HS-27A (cell line): Measurements from ENCODE around the gene BICDL2.

Experiments
- DNase-seq: peaks from one replicate; pipeline ENCODE4 v3.0.0-alpha.2; 2012; ENCODE audit warnings: low read depth, missing footprints

The BICDL2 gene

DNA sequence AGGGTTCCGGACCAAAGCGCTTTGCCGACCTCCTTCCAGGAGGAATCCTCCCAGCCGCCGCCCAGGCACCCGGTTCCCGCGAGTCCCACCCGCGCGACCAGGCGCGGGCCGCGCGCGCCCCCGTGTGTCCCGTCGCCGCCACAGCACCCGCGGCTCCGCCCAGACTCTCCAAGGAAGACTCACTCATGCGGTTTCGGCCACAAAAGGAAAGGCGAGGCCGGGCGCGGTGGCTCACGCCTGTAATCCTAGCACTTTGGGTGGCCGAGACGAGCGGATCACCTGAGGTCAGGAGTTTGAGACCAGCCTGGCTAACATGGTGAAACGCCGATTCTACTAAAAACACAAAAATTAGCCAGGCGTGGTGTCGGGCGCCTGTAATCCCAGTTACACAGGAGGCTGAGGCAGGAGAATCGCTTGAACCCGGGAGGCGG is 53.0 kb downstream of the BICDL2 start:
- DNase-seq = peak; percentile 43

DNA sequence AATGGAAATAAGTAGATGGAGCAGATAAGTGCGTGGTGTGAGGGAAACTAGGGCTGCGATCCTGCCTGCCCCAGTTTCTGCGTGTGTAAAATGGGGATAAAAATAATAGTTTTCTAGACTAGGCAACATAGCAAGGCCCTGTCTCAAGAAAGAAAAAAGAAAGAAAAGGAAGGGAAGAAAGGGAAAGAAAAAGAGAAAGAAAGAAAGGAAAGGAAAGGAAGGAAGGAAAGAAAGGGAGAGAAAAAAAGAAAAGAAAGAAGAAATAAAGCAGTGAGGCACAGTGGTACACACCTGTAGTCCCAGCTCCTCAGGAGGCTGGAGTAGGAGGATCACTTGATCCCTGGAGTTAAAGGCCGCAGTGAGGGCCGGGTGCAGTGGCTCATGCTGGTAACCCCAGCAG is 54.3 kb downstream of the BICDL2 start:
- no peak for DNase-seq

DNA sequence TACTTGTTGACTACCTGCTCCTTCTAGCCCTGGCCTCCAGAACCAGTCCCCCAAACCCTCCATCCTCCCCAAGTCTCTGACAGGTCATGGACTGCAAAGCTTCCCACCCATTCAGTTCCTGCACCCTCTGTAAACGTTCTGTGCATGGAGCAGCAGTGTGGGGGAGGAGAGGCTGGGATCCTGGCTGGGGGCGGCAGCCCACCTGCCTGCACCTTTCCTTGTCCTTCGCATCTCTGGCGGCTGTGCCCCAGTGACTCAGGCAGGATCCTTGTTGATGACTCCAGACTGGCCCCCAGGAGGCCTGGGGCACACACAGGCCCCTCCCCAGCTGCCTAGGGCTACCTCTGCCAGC is 54.9 kb downstream of the BICDL2 start:
- no peak for DNase-seq

DNA sequence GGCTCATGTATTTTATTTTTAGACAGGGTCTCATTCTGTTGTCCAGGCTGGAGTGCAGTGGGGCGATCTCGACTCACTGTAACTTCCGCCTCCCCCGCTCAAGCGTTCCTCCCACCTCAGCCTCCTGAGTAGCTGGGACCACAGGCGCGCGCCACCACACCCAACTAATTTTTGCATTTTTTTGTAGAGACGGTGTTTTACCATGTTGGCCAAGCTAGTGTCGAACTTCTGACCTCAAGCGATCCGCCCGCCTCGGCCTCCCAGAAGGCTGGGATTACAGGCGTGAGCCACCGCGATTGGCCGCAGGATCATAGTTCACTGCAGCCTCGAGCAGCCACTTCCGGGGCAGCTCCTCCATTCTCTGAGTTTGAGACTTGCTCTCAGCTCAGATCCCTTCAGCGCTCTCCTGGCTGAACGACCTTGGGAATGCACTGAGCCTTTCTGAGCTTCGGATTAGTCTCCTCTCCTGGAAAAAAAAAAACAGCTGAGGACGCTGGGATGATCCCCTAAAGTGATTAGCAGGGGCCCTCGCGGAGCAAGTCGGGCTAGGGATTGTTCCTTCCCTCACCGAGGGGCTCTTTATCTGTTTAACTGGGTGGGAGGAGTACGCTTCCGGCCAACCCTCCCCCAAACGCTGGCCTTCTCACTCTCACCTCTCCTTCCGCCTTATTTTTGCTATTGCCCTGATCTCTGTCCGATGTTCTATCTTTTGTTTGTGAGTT is 55.4 kb downstream of the BICDL2 start:
- DNase-seq = no peak

DNA sequence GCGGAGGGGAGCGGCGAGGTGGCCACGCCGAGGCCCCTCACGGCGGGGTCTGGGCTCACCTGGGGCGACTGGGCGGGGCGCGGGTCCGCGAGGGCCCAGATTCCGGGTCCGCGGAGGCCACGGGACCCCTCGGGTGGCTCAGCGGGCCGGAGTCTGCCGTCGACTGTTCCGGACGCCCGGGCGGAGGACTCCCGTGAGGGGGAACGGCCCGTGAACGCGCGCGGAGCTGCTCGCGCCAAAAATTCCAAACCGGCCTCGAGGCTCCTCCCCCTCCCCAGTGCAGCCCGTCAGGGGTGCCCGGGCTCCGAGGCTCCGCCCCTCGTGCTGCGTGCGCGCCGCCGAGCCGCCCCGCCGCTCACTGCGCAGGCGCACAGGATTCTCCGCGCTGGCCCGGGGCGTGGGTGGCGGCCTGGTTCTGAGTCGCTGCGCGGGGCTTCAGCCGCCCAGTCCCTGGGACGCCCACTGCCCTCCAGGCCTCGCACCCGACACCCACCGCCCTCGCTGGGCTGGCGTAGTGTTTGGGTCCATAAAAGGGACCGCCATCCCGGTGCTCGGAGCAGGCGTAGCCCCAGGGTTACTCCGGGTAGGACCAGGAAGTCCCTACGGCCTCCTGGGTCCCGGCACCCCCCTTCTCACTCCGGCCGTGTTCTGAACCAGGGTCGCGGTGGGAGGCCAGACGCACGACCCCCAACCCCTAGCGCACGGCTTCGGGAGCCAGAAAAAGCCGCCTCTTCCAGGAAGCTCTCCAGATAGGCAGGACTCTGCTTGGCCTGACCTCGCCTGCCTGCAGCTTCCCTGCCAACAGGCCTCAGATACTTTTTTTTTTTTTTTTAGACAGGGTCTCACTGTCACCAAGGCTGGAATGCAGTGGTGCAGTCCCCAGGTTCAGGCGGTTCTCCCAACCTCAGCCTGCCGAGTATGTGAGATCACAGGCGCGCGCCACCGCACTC is 56.2 kb downstream of the BICDL2 start, which contains the start of gene PKMYT1:
TSS of gene PKMYT1 (minus strand) at position 220 of the 950 bp plus-strand sequence. CDS start 789 bp downstream, outside the sequence.
- peak; percentile 47 for DNase-seq

DNA sequence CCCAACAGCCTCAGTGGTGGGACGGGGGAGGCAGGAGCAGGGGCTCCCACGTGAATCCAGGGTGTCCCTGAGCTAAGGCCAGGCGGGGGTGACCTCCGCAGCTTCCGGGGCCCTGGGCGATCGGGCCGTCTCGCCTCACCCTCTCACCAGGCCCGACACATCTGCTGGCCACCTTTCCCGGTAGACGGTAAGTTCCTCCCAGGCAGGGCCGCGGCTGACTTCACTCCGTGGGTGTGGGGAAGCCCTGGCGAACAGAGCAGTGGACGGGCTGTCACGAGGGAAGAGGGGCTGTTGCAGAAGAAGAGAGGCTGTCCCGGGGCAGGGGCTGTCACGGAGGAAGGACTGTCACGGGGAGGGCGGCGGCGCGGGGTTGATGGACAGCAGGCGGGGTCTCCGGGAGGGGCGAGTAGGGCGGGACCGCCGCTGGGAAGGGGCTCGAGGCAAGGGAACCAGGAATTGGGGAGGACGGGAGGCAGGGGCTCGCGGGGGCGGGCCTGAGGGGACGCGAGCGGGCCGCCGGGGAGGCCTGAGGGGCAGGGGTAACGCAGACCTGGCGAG is 57.0 kb downstream of the BICDL2 start:
- no peak for DNase-seq
